Measurements from ENCODE around the gene RAP1GAP.

DNA sequence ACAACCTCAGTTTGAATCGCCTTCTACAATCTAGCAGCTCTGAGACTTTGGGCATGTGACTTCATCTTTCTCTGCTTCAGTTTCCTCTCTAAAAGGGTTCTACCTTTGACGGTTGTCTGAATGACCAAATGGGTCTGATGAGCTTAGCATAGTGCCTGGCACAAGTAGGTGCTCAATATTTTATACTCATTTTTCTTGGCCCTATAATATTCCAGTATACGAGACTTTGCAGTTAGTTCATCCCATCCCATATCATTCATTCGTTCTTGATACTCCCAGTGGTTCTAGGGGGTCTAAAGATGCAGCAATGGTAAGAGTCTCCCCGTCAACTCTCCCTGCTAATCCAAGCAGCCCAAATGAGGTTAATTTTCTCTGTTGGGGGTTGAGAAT lies 92.4 kb downstream of the RAP1GAP start:
- TF ChIP-seq, protein P1, sequence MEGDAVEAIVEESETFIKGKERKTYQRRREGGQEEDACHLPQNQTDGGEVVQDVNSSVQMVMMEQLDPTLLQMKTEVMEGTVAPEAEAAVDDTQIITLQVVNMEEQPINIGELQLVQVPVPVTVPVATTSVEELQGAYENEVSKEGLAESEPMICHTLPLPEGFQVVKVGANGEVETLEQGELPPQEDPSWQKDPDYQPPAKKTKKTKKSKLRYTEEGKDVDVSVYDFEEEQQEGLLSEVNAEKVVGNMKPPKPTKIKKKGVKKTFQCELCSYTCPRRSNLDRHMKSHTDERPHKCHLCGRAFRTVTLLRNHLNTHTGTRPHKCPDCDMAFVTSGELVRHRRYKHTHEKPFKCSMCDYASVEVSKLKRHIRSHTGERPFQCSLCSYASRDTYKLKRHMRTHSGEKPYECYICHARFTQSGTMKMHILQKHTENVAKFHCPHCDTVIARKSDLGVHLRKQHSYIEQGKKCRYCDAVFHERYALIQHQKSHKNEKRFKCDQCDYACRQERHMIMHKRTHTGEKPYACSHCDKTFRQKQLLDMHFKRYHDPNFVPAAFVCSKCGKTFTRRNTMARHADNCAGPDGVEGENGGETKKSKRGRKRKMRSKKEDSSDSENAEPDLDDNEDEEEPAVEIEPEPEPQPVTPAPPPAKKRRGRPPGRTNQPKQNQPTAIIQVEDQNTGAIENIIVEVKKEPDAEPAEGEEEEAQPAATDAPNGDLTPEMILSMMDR (IDR thresholded peaks at IDR 0.05; ENCODE audit: low read length), result no peak
- TF ChIP-seq EZH2phosphoT487 (IDR thresholded peaks at IDR 0.05; ENCODE audit: low read length), result no peak

All from MM.1S (cell line).